Measurements from ENCODE around the gene ATP5MK.

ATP5MK gene, protein sequence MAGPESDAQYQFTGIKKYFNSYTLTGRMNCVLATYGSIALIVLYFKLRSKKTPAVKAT

DNA sequence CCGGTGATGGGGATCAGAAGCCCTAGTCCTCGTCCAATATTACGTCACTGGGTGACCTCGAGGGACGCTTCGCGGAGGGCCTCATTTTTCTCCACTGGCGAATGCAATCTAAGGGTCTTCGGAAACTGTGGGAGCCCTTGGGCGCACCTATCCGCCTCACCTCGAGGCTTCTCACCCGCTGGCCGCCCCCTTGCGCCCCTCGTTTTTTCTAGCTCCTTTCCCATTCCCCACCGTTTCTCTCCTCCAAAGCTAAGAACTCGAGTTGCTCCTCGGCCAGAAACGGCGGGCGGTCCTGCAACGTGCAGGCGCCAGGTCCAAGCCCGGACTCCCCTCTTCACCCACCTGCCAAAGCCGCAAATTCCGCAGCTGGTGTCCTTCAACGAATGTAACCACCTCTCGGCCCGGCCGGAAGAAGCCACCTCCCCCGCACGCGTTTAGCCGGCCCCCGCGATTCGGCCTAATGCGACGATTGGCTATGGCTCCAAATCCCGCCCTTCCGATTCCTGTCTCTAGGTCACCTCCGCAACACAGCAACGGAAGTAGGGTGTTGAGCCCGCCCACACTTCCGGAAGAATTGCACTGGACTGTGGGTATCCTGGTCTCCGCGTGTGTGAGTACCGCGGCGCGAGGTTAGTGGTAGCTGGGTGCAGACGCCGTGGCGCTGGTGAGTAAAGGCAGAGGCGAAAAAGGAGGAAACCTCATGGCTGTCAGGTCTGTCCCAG lies at the start of gene ATP5MK, which contains the start of gene PDCD11:
Gene ATP5MK (minus strand): TSS at position 409 of the 722 bp plus-strand sequence. CDS start 4,018 bp downstream, outside the sequence.
Gene PDCD11 (plus strand): TSS at position 560 of the 722 bp plus-strand sequence. CDS start 1,801 bp downstream, outside the sequence.
- H3K36me3 ChIP-seq (ENCODE audit: control insufficient read depth in 2 of 2, insufficient read depth in 1 of 2, low read length in 2 of 2) = peaks cover 52 to 64% of the 10 kb centered on the region in 2 experiments
- ChIA-PET CTCF (interaction anchor here (1.4 kb wide), 1 partner anchor 168 kb away, joined by 4 read pairs; no protein-coding TSS in a partner anchor), POLR2A (interaction anchor here (0.6 to 2.0 kb wide), 10 partner anchors 18 to 337 kb away, joined by 3 to 15 read pairs (median 4); partner anchors contain the start of genes PCGF6 and TAF5)
- no peaks in the 10 kb centered on the region for H3K9me3 ChIP-seq (ENCODE audit: control insufficient read depth, insufficient read depth, low read depth, low read length)
- peak within 1 kb of the TSS; percentile 55 for H3K4me3 ChIP-seq (ENCODE audit: low read depth, low read length)
- H3K4me1 ChIP-seq (ENCODE audit: control insufficient read depth, insufficient read depth, low read length) = peaks cover 6% of the 10 kb centered on the region
- peak within 1 kb of the TSS; percentile 74 for H3K27ac ChIP-seq (ENCODE audit: extremely low read depth, low read depth, low read length)
- TF ChIP-seq ELK4 (IDR thresholded peaks at IDR 0.05; ENCODE audit: borderline replicate concordance, low read depth, low read length) (0 out of 2 replicates have a peak, but pooled peaks have one; percentile 37), INSM2 (tag by site-specific recombination; IDR thresholded peaks at IDR 0.05) (0 out of 2 replicates have a peak, but pooled peaks have one; percentile 23), ZXDB (tag by site-specific recombination; IDR thresholded peaks at IDR 0.05) (peak; percentile 60; the same call in 1 of the 2 replicates), SP2 (tag by site-specific recombination; IDR thresholded peaks at IDR 0.05) (peak; percentile 99), MEIS1 (CRISPR knock-in tag; IDR thresholded peaks at IDR 0.05; ENCODE audit: borderline replicate concordance) (no peak), ZNF391 (tag by site-specific recombination; IDR thresholded peaks at IDR 0.05; ENCODE audit: borderline replicate concordance, low read depth) (no peak), ZSCAN23 (tag by site-specific recombination; IDR thresholded peaks at IDR 0.05) (peak; percentile 21; the same call in 1 of the 2 replicates), GFI1B (tag by site-specific recombination; IDR thresholded peaks at IDR 0.05) (no peak), YY1 (tag by site-specific recombination; IDR thresholded peaks at IDR 0.05) (no peak), ZFP41 (tag by site-specific recombination; IDR thresholded peaks at IDR 0.05; ENCODE audit: borderline replicate concordance) (no peak), ZNF629 (tag by site-specific recombination; IDR thresholded peaks at IDR 0.05) (peak; percentile 76), ZNF701 (tag by site-specific recombination; IDR thresholded peaks at IDR 0.05) (no peak), CTCF (tag by site-specific recombination; IDR thresholded peaks at IDR 0.05) (peak; percentile 86), ZBTB6 (tag by site-specific recombination; IDR thresholded peaks at IDR 0.05) (no peak), ZFP37 (tag by site-specific recombination; IDR thresholded peaks at IDR 0.05) (0 out of 2 replicates have a peak, but pooled peaks have one; percentile 55), ZNF350 (tag by site-specific recombination; IDR thresholded peaks at IDR 0.05) (no peak), KLF17 (tag by site-specific recombination; IDR thresholded peaks at IDR 0.05) (peak; percentile 23; the same call in 1 of the 2 replicates), ZNF18 (tag by site-specific recombination; IDR thresholded peaks at IDR 0.05) (no peak), ZNF341 (tag by site-specific recombination; IDR thresholded peaks at IDR 0.05; ENCODE audit: low read depth) (no peak), ZBTB1 (tag by site-specific recombination; IDR thresholded peaks at IDR 0.05) (no peak), ZNF664 (tag by site-specific recombination; IDR thresholded peaks at IDR 0.05) (no peak), OSR2 (tag by site-specific recombination; IDR thresholded peaks at IDR 0.05) (no peak)
- TF ChIP-seq, protein P1, sequence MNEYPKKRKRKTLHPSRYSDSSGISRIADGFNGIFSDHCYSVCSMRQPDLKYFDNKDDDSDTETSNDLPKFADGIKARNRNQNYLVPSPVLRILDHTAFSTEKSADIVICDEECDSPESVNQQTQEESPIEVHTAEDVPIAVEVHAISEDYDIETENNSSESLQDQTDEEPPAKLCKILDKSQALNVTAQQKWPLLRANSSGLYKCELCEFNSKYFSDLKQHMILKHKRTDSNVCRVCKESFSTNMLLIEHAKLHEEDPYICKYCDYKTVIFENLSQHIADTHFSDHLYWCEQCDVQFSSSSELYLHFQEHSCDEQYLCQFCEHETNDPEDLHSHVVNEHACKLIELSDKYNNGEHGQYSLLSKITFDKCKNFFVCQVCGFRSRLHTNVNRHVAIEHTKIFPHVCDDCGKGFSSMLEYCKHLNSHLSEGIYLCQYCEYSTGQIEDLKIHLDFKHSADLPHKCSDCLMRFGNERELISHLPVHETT (tag by site-specific recombination; IDR thresholded peaks at IDR 0.05) = peak; percentile 39; the same call in 1 of the 2 replicates

Measured in HEK293 (cell line).